Vagina (tissue), 2 donors: Measurements from ENCODE around the gene SRPX. TPM values are rescaled to one million over a fixed set of nuclear protein-coding genes. Genes with fewer than 3 reads are reported as not detected.

Experiments
- DNase-seq, 2 donors: peaks; one replicate each; pipeline ENCODE4 v3.0.0-alpha.2; 2017; ENCODE audit errors: extremely low spot score in 2 of 2
- H3K27ac ChIP-seq: fragments of 200-600 bp; sonication (generic); one replicate; pipeline ENCODE4 v1.5.1; 2019
- H3K27me3 ChIP-seq: fragments of 200-600 bp; sonication (generic); one replicate; pipeline ENCODE4 v1.5.1; 2019
- H3K36me3 ChIP-seq, 2 donors: fragments of 200-600 bp; sonication (generic); one replicate each; pipeline ENCODE4 v1.5.1; 2017 to 2019
- H3K4me1 ChIP-seq: fragments of 200-600 bp; sonication (generic); one replicate; pipeline ENCODE4 v1.5.1; 2019
- H3K4me3 ChIP-seq, 2 donors: fragments of 200-600 bp; sonication (generic); 1 replicate in 1 of 2; 2 replicates in 1 of 2; pipeline ENCODE4 v1.5.1; 2016 to 2019
- H3K9me3 ChIP-seq: fragments of 200-600 bp; sonication (generic); one replicate; pipeline ENCODE4 v1.5.1; 2019
- POLR2A ChIP-seq, 2 donors: fragments of 450-650 bp; IDR thresholded peaks; one replicate each; pipeline ENCODE4 v1.6.1; 2017; ENCODE audit warnings: antibody characterized with exemption in 2 of 2, mild to moderate bottlenecking in 2 of 2, moderate library complexity in 2 of 2
- POLR2AphosphoS5 ChIP-seq, 2 donors: sonication (generic); formaldehyde crosslinking; IDR thresholded peaks; one replicate each; pipeline ENCODE4 v1.9.0; 2017; ENCODE audit warnings: antibody characterized with exemption in 2 of 2, mild to moderate bottlenecking in 2 of 2, low read depth in 1 of 2; ENCODE audit not compliant: insufficient read depth in 1 of 2
- intact Hi-C: fragments of 100-400 bp; cut with DNase I; formaldehyde crosslinking; loops from one replicate; pipeline ENCODE4 v1.15.1; 2023
- total RNA-seq: library from RNA; depleted of rRNA; stranded (reverse); fragments of >200 nt; gene quantifications from one replicate; pipeline ENCODE4 v1.2.3, GENCODE V29; 2016
- TF ChIP-seq, protein P1 (sequence below), 3 experiments: fragments of 450-650 bp in 2 of 3; fragments of 200-600 bp in 1 of 3; sonication (generic) in 1 of 3; IDR thresholded peaks; one replicate each; pipeline ENCODE4 v1.5.1; 2017 to 2019; ENCODE audit warnings: antibody characterized with exemption in 3 of 3, mild to moderate bottlenecking in 2 of 3, moderate library complexity in 2 of 3

SRPX gene
- total RNA-seq, 1 donor from 2014 or later: 118 TPM

DNA sequence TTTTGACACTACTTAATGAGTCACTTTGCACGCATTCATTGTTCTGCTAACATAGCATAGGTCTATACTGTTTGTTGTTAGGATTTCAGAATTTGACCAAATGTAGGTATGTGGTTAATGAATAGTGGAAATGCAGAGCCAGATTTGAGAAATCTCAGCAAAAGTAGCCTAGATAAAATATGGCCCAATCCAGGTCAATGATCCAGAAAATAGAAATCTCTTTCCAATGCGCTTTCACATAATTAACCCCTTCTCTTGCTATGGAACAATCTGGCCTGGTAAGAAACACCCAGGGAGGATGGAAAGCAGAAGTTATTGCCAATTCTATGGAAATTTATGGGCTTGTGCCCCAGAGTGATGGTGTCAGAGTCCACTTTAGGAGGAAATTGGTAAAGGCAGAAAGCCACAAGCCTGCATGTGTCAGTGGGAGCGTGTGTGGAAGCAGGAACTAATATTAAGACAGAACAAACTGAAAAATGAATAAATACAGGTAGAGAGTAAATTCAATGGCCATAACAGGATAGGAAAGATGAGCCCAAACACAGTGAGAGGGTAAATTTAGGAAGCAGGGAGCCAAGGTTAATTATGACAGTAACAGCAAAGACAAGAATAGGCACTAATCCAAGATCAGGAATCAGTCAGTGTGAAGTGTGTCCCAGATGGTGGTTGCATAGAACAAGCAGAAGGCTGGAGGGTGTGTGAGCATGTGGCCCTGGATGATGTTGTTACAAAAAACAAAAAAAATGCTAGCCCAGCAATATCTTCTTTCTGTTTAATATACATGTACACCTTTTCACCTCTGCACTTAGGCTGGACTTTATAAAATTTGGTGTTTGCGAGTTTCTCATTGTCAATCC, 111.4 kb downstream of the SRPX start:
- Histone ChIP-seq H3K36me3 (no peaks in the 10 kb centered on the region), H3K9me3 (no peaks in the 10 kb centered on the region), H3K27ac (no peak overlapping the region), H3K4me1 (no peaks in the 10 kb centered on the region), H3K4me3 (no peak overlapping the region), H3K27me3 (no peaks in the 10 kb centered on the region)
- intact Hi-C loops: no loop called here
- no peak for DNase-seq
- TF ChIP-seq POLR2A (IDR thresholded peaks at IDR 0.05) (no peak), POLR2AphosphoS5 (IDR thresholded peaks at IDR 0.05; ENCODE audit: insufficient read depth in 1 of 2, low read depth in 1 of 2) (no peak)
- TF ChIP-seq, protein P1, sequence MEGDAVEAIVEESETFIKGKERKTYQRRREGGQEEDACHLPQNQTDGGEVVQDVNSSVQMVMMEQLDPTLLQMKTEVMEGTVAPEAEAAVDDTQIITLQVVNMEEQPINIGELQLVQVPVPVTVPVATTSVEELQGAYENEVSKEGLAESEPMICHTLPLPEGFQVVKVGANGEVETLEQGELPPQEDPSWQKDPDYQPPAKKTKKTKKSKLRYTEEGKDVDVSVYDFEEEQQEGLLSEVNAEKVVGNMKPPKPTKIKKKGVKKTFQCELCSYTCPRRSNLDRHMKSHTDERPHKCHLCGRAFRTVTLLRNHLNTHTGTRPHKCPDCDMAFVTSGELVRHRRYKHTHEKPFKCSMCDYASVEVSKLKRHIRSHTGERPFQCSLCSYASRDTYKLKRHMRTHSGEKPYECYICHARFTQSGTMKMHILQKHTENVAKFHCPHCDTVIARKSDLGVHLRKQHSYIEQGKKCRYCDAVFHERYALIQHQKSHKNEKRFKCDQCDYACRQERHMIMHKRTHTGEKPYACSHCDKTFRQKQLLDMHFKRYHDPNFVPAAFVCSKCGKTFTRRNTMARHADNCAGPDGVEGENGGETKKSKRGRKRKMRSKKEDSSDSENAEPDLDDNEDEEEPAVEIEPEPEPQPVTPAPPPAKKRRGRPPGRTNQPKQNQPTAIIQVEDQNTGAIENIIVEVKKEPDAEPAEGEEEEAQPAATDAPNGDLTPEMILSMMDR (IDR thresholded peaks at IDR 0.05): no peak

DNA sequence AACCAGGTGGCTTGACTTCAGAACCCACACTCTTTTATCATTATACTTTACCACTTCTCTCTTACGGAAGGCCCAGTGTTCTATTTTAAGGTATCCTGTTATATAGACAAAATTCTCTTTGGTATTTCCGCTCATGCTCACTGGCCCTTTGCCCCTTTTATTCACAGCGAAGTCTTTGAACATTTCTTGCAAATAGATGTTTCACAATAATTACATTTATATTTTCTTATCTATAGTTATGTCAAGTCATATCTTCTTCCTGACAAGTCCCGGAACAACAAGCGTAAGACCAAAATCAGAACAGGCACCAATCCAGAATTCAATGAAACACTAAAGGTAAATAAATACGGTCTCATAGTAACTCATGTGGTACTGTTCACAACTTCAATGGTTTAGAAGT, 112.3 kb downstream of the SRPX start:
- H3K4me3 ChIP-seq: no peak overlapping the region
- no peak overlapping the region for H3K27ac ChIP-seq
- TF ChIP-seq, protein P1 (IDR thresholded peaks at IDR 0.05): no peak
- TF ChIP-seq POLR2A (IDR thresholded peaks at IDR 0.05): no peak
- no peak for TF ChIP-seq POLR2AphosphoS5 (IDR thresholded peaks at IDR 0.05; ENCODE audit: insufficient read depth in 1 of 2, low read depth in 1 of 2)
- no peaks in the 10 kb centered on the region for H3K9me3 ChIP-seq
- H3K27me3 ChIP-seq: no peaks in the 10 kb centered on the region
- no peaks in the 10 kb centered on the region for H3K4me1 ChIP-seq
- intact Hi-C loops: no loop called here
- DNase-seq: no peak
- no peaks in the 10 kb centered on the region for H3K36me3 ChIP-seq

DNA sequence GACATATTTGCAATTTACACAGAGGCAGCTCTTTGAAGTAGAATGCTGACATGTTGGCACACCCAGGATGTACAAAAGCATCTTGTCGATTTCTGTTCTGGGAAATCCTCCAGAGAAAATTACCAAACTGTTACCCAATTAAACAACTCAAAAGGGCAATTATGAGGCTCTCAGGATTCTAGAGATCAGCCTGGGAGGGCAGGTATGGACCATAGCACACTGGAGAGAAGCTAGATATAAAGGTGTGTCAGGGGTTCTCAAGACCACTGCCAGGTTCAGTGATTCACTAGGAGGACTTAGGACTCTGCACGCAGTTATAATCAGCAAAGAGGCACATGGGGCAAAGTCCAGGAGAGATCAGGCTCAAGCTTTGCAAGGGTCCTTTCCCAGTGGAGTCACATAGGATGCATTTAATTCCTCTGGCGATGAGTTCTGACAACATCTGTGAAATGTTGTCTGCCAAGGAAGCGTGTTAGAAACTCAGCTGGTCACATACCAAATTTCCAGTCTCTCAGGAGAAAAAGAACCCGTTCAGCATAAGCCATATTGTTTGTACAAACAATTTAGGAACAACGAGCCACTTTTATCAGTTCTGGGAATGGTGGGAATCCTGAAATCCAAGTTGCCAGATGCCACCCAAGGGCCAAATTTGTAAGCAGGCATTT, 113.5 kb downstream of the SRPX start:
- TF ChIP-seq POLR2AphosphoS5 (IDR thresholded peaks at IDR 0.05; ENCODE audit: insufficient read depth in 1 of 2, low read depth in 1 of 2): no peak
- Histone ChIP-seq H3K4me1 (no peaks in the 10 kb centered on the region), H3K9me3 (no peaks in the 10 kb centered on the region), H3K36me3 (no peaks in the 10 kb centered on the region), H3K27me3 (no peaks in the 10 kb centered on the region), H3K27ac (no peak overlapping the region), H3K4me3 (no peak overlapping the region)
- intact Hi-C loops: no loop called here
- DNase-seq: no peak

DNA sequence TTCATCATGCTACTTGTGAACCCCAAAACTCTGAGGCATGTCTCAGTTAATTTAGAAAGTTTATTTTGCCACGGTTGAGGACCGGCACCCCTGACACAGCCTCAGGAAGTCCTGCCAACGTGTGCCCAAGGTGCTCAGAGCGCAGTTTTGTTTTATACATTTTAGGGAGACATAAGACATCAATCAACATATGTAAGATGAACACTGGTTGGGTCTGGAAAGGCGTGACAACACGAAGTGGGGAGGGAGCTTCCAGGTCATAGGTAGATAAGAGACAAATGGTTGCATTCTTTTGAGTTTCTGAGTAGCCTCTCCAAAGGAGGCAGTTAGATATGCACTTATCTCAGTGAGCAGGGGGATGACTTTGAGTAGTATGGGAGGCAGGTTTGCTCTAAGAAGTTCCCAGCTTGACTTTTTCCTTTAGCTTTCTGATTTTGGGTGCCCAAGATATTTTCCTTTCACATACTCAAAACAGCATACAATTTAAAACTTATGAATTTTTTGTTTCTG, 115.4 kb downstream of the SRPX start:
- no peak for TF ChIP-seq POLR2AphosphoS5 (IDR thresholded peaks at IDR 0.05; ENCODE audit: insufficient read depth in 1 of 2, low read depth in 1 of 2)
- H3K36me3 ChIP-seq: no peaks in the 10 kb centered on the region
- no peak overlapping the region for H3K27ac ChIP-seq
- intact Hi-C loops: no loop called here
- DNase-seq: no peak
- no peaks in the 10 kb centered on the region for H3K9me3 ChIP-seq
- no peaks in the 10 kb centered on the region for H3K27me3 ChIP-seq
- H3K4me3 ChIP-seq: no peak overlapping the region
- no peaks in the 10 kb centered on the region for H3K4me1 ChIP-seq

DNA sequence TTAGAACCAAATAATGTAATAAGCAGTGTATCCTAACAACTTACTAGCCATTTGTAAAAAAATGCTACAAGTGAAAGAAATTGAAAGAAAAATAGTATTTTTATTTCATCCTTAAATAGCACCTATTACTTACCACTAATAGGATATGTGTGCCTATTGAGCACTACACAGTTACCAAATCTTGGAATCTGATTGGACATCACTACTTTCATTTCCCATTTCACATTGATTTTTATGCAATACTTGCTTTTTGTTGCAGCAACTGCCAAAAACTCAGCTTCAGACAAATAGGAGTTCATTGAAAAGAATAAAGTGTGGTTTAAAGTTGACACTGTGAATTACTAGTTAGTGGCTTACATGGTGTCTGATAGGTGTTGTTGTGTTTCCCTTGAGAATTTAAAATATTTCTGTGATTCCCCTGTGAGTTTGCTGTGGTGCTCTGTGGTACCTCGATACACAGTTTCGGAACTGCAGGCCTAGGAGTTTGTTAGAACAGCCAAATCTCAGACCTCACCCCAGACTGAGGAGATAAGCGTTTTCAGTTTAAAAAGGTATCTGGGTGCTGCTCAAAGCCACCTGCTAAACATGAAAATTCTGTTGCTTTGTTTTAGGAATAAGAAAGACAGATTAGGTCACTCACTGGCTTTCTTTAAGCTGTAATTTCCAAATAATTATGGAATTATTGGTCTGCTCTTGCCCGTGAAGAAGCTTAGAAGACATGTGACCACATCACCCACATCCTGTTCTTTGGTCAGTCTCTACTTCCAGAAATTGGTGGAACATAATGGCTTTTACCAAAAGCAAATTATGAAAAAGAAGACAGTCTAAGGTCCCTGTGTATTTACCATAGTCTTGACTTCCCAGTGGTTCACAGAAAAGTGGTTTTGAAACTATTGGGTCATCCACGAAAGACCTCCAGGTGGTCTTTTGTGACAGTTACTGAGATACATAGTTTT, 116.5 kb downstream of the SRPX start:
- Histone ChIP-seq H3K9me3 (no peaks in the 10 kb centered on the region), H3K27ac (no peak overlapping the region), H3K4me1 (no peaks in the 10 kb centered on the region), H3K4me3 (no peak overlapping the region), H3K27me3 (no peaks in the 10 kb centered on the region), H3K36me3 (no peaks in the 10 kb centered on the region)
- DNase-seq: no peak
- no peak for TF ChIP-seq POLR2AphosphoS5 (IDR thresholded peaks at IDR 0.05; ENCODE audit: insufficient read depth in 1 of 2, low read depth in 1 of 2)
- TF ChIP-seq, protein P1 (IDR thresholded peaks at IDR 0.05): no peak
- TF ChIP-seq POLR2A (IDR thresholded peaks at IDR 0.05): no peak
- intact Hi-C loops: no loop called here
